Coronary artery (tissue), 2 donors: Measurements from ENCODE around the gene ANKRD13D.
"Not testable (repeated sequence)": the region's sequence is repeated elsewhere in the genome, so short reads cannot be mapped to it uniquely, and the experiment has no call there.

Experiments used
- DNase-seq: peaks from one replicate; pipeline ENCODE4 v3.0.0-alpha.2; 2017; ENCODE audit warnings: low spot score
- H3K27ac ChIP-seq, 2 donors: fragments of 200-600 bp; sonication (generic); one replicate each; pipeline ENCODE4 v1.5.1; 2016 to 2019
- H3K4me3 ChIP-seq: fragments of 200-600 bp; sonication (generic); 2 replicates; pipeline ENCODE4 v1.5.1; 2016; ENCODE audit warnings: mild to moderate bottlenecking, moderate library complexity
- CTCF ChIP-seq: fragments of 200-600 bp; sonication (generic); IDR thresholded peaks from one replicate; pipeline ENCODE4 v1.5.1; 2019; ENCODE audit warnings: antibody characterized with exemption

Gene ANKRD13D

GRCh38 chr11:67317205-67317887 lies 28.2 kb downstream of the ANKRD13D start:
- peak overlapping the region; percentile 85 for H3K4me3 ChIP-seq
- DNase-seq, result peak; percentile 97
- peak; percentile 86 for TF ChIP-seq CTCF
- H3K27ac ChIP-seq, result peak overlapping the region; percentile 86 to 96

- peak overlapping the region; percentile 86 to 96 for H3K27ac ChIP-seq
- no peak for DNase-seq
- TF ChIP-seq CTCF, result no peak
- peak overlapping the region; percentile 85 for H3K4me3 ChIP-seq
Observed at GRCh38 chr11:67317888-67318555, 28.9 kb downstream of the ANKRD13D start.

- not testable (repeated sequence) for DNase-seq, H3K27ac ChIP-seq
- peak overlapping the region; percentile 85 for H3K4me3 ChIP-seq
Observed at GRCh38 chr11:67318876-67319275, 29.8 kb downstream of the ANKRD13D start.

GRCh38 chr11:67320011-67320410 lies 30.9 kb downstream of the ANKRD13D start:
- H3K27ac ChIP-seq, result no peak overlapping the region
- H3K4me3 ChIP-seq, result no peak overlapping the region
- no peak for DNase-seq
- no peak for TF ChIP-seq CTCF

- no peak for DNase-seq
- no peak overlapping the region for H3K4me3 ChIP-seq
- no peak for TF ChIP-seq CTCF
Observed at GRCh38 chr11:67320691-67321090, 31.6 kb downstream of the ANKRD13D start.

GRCh38 chr11:67321313-67321871 lies 32.3 kb downstream of the ANKRD13D start:
- H3K27ac ChIP-seq, result no peak overlapping the region

More at GRCh38 chr11:67320691-67321090, 31.6 kb downstream of the ANKRD13D start:
- H3K27ac ChIP-seq, result no peak overlapping the region

More at GRCh38 chr11:67321313-67321871, 32.3 kb downstream of the ANKRD13D start:
- no peak for TF ChIP-seq CTCF
- H3K4me3 ChIP-seq, result no peak overlapping the region
- no peak for DNase-seq
